Smooth muscle cell (in vitro differentiated cells): ENCODE measurements around the gene RPUSD1. TPM values are rescaled to one million over a fixed set of nuclear protein-coding genes. Genes with fewer than 3 reads are reported as not detected.
A peak's percentile ranks its signal among the peaks of the same experiment; 100 is the strongest.

Source experiments
- DNase-seq: peaks from one replicate; lab custom pipeline; 2025; ENCODE audit not compliant: unreplicated experiment; lab: John Stamatoyannopoulos, UW
- H2AFZ ChIP-seq: fragments of 200-600 bp; sonication (generic); 2 replicates; pipeline ENCODE4 v1.6.0; 2016; ENCODE audit warnings: antibody characterized with exemption, low read depth, mild to moderate bottlenecking
- H3F3A ChIP-seq: fragments of 200-600 bp; sonication (generic); 2 replicates; pipeline ENCODE4 v1.6.0; 2017; ENCODE audit warnings: antibody characterized with exemption, low read depth
- H3K27ac ChIP-seq: fragments of 200-600 bp; sonication (generic); 2 replicates; pipeline ENCODE4 v1.5.1; 2016; ENCODE audit warnings: low read depth, mild to moderate bottlenecking
- H3K27me3 ChIP-seq: fragments of 200-600 bp; sonication (generic); 2 replicates; pipeline ENCODE4 v1.6.1; 2016; ENCODE audit warnings: low read depth, mild to moderate bottlenecking
- H3K36me3 ChIP-seq: fragments of 200-600 bp; sonication (generic); 2 replicates; pipeline ENCODE4 v1.5.1; 2016; ENCODE audit warnings: low read depth
- H3K4me1 ChIP-seq: fragments of 200-600 bp; sonication (generic); 2 replicates; pipeline ENCODE4 v1.5.1; 2016; ENCODE audit warnings: low read depth
- H3K4me2 ChIP-seq: fragments of 200-600 bp; sonication (generic); 2 replicates; pipeline ENCODE4 v1.6.0; 2016; ENCODE audit warnings: mild to moderate bottlenecking
- H3K4me3 ChIP-seq: fragments of 200-600 bp; sonication (generic); 2 replicates; pipeline ENCODE4 v1.5.1; 2016; ENCODE audit warnings: mild to moderate bottlenecking
- H3K79me2 ChIP-seq: fragments of 200-600 bp; sonication (generic); 2 replicates; pipeline ENCODE4 v1.6.0; 2016; ENCODE audit warnings: low read depth, mild to moderate bottlenecking
- H3K9ac ChIP-seq: fragments of 200-600 bp; sonication (generic); 2 replicates; pipeline ENCODE4 v1.6.0; 2016; ENCODE audit warnings: low read depth
- H3K9me3 ChIP-seq: fragments of 200-600 bp; sonication (generic); replicated peaks from 2 replicates; pipeline ENCODE4 v1.5.1; 2016; ENCODE audit warnings: low read depth
- H4K20me1 ChIP-seq: fragments of 200-600 bp; sonication (generic); 2 replicates; pipeline ENCODE4 v1.6.0; 2016; ENCODE audit warnings: low read depth
- CTCF ChIP-seq: fragments of 200-600 bp; sonication (generic); IDR thresholded peaks from 2 replicates; pipeline ENCODE4 v1.5.1; 2017; ENCODE audit warnings: borderline replicate concordance, mild to moderate bottlenecking, antibody characterized with exemption; ENCODE audit not compliant: insufficient read depth, poor library complexity, severe bottlenecking
- WGBS: methylation state at CpG from one replicate; pipeline ENCODE4 v1.1.7; 2016; ENCODE audit warnings: low lambda C conversion rate; 5-methylcytosine and 5-hydroxymethylcytosine counted together
- polyA plus RNA-seq: library from polyadenylated mRNA; unstranded; fragments of >200 nt; fragmentation: Nextera tagmentation; extraction: Ambion mirVana; gene quantifications from 2 replicates; pipeline ENCODE4 v1.2.1, GENCODE V29; 2016
- total RNA-seq: library from RNA; depleted of rRNA; stranded (reverse); fragments of >200 nt; gene quantifications from 2 replicates; pipeline ENCODE4 v1.2.3, GENCODE V29; 2014

Gene RPUSD1
- total and polyA plus RNA-seq, 2 experiments from 2014 or later = 7.8 to 20.8 TPM

GRCh38 chr16:807347-808084, 19.3 kb upstream of the RPUSD1 start:
- WGBS = under 1% methylated on average over 71 of the region's 80 CpGs
- peaks cover 8% of the 10 kb centered on the region for H3K4me1 ChIP-seq
- peaks cover 4% of the 10 kb centered on the region for H3K27me3 ChIP-seq
- no peaks in the 10 kb centered on the region for H3F3A ChIP-seq
- H3K4me2 ChIP-seq = peak overlapping the region; percentile 100
- peak overlapping the region; percentile 93 for H3K9ac ChIP-seq
- no peaks in the 10 kb centered on the region for H4K20me1 ChIP-seq
- H2AFZ ChIP-seq = peak overlapping the region; percentile 99
- H3K4me3 ChIP-seq = peak overlapping the region; percentile 78
- peak overlapping the region; percentile 89 for H3K27ac ChIP-seq
- H3K79me2 ChIP-seq = no peaks in the 10 kb centered on the region
- H3K36me3 ChIP-seq = no peaks in the 10 kb centered on the region
- no peak for TF ChIP-seq CTCF
- H3K9me3 ChIP-seq = no peaks in the 10 kb centered on the region
- peak; percentile 71 for DNase-seq

- no peak overlapping the region for H3K9ac ChIP-seq
- WGBS = 93% methylated on average over 17 of the region's 17 CpGs
- H4K20me1 ChIP-seq = no peaks in the 10 kb centered on the region
- H3K36me3 ChIP-seq = no peaks in the 10 kb centered on the region
- no peak for TF ChIP-seq CTCF
- DNase-seq = no peak
- no peak overlapping the region for H3K4me2 ChIP-seq
- H2AFZ ChIP-seq = no peak overlapping the region
- no peak overlapping the region for H3K27ac ChIP-seq
- H3K27me3 ChIP-seq = peaks cover 24% of the 10 kb centered on the region
- no peaks in the 10 kb centered on the region for H3K9me3 ChIP-seq
- H3F3A ChIP-seq = no peaks in the 10 kb centered on the region
- H3K79me2 ChIP-seq = no peaks in the 10 kb centered on the region
- peaks cover 9% of the 10 kb centered on the region for H3K4me1 ChIP-seq
- H3K4me3 ChIP-seq = no peak overlapping the region
Measured at GRCh38 chr16:805474-805873, 17.3 kb upstream of the RPUSD1 start.

GRCh38 chr16:804193-805048, 16.2 kb upstream of the RPUSD1 start:
- Histone ChIP-seq H3K4me1 (peaks cover 16% of the 10 kb centered on the region), H4K20me1 (no peaks in the 10 kb centered on the region)
- TF ChIP-seq CTCF = no peak

More at GRCh38 chr16:804193-805048, 16.2 kb upstream of the RPUSD1 start:
- no peaks in the 10 kb centered on the region for H3F3A ChIP-seq
- no peaks in the 10 kb centered on the region for H3K79me2 ChIP-seq
- DNase-seq = no peak
- no peaks in the 10 kb centered on the region for H3K9me3 ChIP-seq
- H3K36me3 ChIP-seq = no peaks in the 10 kb centered on the region
- H3K4me3 ChIP-seq = no peak overlapping the region
- no peak overlapping the region for H3K4me2 ChIP-seq
- no peak overlapping the region for H3K27ac ChIP-seq
- 70% methylated on average over 33 of the region's 33 CpGs for WGBS
- peaks cover 35% of the 10 kb centered on the region for H3K27me3 ChIP-seq
- H3K9ac ChIP-seq = no peak overlapping the region
- no peak overlapping the region for H2AFZ ChIP-seq
